Liver (tissue), 9 donors: Measurements from ENCODE around the gene SPTB. TPM values are rescaled to one million over a fixed set of nuclear protein-coding genes. Genes with fewer than 3 reads are reported as not detected.

Experiments used
- DNase-seq: peaks from one replicate; pipeline ENCODE4 v3.0.0-alpha.2; 2017; ENCODE audit warnings: low spot score
- H3K27ac ChIP-seq, 2 donors: one replicate each; pipeline ENCODE4 v1.7.0; 2013; ENCODE audit warnings: inconsistent platforms in 2 of 2, low read length in 2 of 2, control low read depth in 1 of 2, low read depth in 1 of 2, mild to moderate bottlenecking in 1 of 2
- H3K27me3 ChIP-seq, 4 donors: one replicate each; pipeline versions ENCODE4 v1.6.1 to v1.7.0; 2013; ENCODE audit warnings: low read length in 3 of 4, inconsistent platforms in 1 of 4, mild to moderate bottlenecking in 1 of 4, moderate library complexity in 1 of 4; ENCODE audit not compliant: control insufficient read depth in 4 of 4, insufficient read depth in 4 of 4
- H3K36me3 ChIP-seq, 4 donors: one replicate each; pipeline versions ENCODE4 v1.6.1 to v1.7.0; 2013; ENCODE audit warnings: low read length in 3 of 4, mild to moderate bottlenecking in 3 of 4, low read depth in 1 of 4, moderate library complexity in 1 of 4; ENCODE audit not compliant: control insufficient read depth in 4 of 4, insufficient read depth in 3 of 4
- H3K4me1 ChIP-seq, 4 donors: one replicate each; pipeline versions ENCODE4 v1.6.1 to v1.7.0; 2013; ENCODE audit warnings: low read length in 3 of 4, mild to moderate bottlenecking in 3 of 4, moderate library complexity in 1 of 4; ENCODE audit not compliant: control insufficient read depth in 4 of 4, insufficient read depth in 4 of 4
- H3K4me3 ChIP-seq, 3 donors: one replicate each; pipeline versions ENCODE4 v1.6.1 to v1.7.0; 2013; ENCODE audit warnings: low read length in 3 of 3, control low read depth in 1 of 3, low read depth in 1 of 3, mild to moderate bottlenecking in 1 of 3
- H3K9ac ChIP-seq, 2 donors: one replicate each; pipeline ENCODE4 v1.7.0; 2013; ENCODE audit warnings: low read length in 2 of 2, mild to moderate bottlenecking in 2 of 2, moderate library complexity in 2 of 2, control low read depth in 1 of 2, low read depth in 1 of 2
- H3K9me3 ChIP-seq, 4 donors: one replicate each; pipeline versions ENCODE4 v1.6.1 to v1.7.0; 2013; ENCODE audit warnings: low read length in 3 of 4; ENCODE audit not compliant: control insufficient read depth in 4 of 4
- GABPA ChIP-seq, 2 donors: IDR thresholded peaks in 1 of 2; conservative IDR thresholded peaks in 1 of 2; 2 replicates each; pipeline ENCODE4 v1.6.1; 2016; ENCODE audit warnings: antibody characterized with exemption in 2 of 2, mild to moderate bottlenecking in 1 of 2, moderate library complexity in 1 of 2
- HNF4G ChIP-seq: IDR thresholded peaks from 2 replicates; pipeline ENCODE4 v1.6.1; 2016; ENCODE audit warnings: antibody characterized with exemption
- NR2F2 ChIP-seq: IDR thresholded peaks from 2 replicates; pipeline ENCODE4 v1.6.1; 2016; ENCODE audit warnings: antibody characterized with exemption
- RAD21 ChIP-seq, 2 donors: IDR thresholded peaks; 2 replicates each; pipeline ENCODE4 v1.6.1; 2016; ENCODE audit warnings: antibody characterized with exemption in 2 of 2, mild to moderate bottlenecking in 2 of 2
- SP1 ChIP-seq: IDR thresholded peaks from 2 replicates; pipeline ENCODE4 v1.6.1; 2018; ENCODE audit warnings: antibody characterized with exemption, mild to moderate bottlenecking
- TAF1 ChIP-seq: conservative IDR thresholded peaks from 2 replicates; pipeline ENCODE4 v1.6.1; 2016; ENCODE audit warnings: antibody characterized with exemption, mild to moderate bottlenecking
- YY1 ChIP-seq: IDR thresholded peaks from 2 replicates; pipeline ENCODE4 v1.6.1; 2016; ENCODE audit warnings: antibody characterized with exemption, mild to moderate bottlenecking
- WGBS: extraction: QIAGEN DNeasy Blood & Tissue Kit; methylation state at CpG from one replicate; pipeline ENCODE4 v1.1.7; 2013; 5-methylcytosine and 5-hydroxymethylcytosine counted together
- polyA plus RNA-seq, 2 donors: library from polyadenylated mRNA; stranded (reverse) in 1 of 2; unstranded in 1 of 2; fragments of 200-250 nt in 1 of 2; fragments of >200 nt in 1 of 2; fragmentation: Nextera tagmentation in 1 of 2; extraction: Ambion mirVana in 1 of 2; gene quantifications; one replicate each; pipeline versions ENCODE4 v1.2.1 to v1.2.3, GENCODE V29; 2013 to 2015
- total RNA-seq, 2 donors: library from RNA; depleted of rRNA; stranded (reverse); fragments of >200 nt; gene quantifications; one replicate each; pipeline ENCODE4 v1.2.3, GENCODE V29; 2014
- TF ChIP-seq, protein P1 (sequence below): fragments of 150-350 bp; IDR thresholded peaks from 2 replicates; pipeline ENCODE4 v1.5.1; 2017; ENCODE audit warnings: improper control_type of control experiment, low read depth, low read length; ENCODE audit not compliant: missing input control
- TF ChIP-seq, protein P2 (sequence below): IDR thresholded peaks from 2 replicates; pipeline ENCODE4 v1.6.1; 2016; ENCODE audit warnings: antibody characterized with exemption
- TF ChIP-seq, protein P3 (sequence below): IDR thresholded peaks from 2 replicates; pipeline ENCODE4 v1.6.1; 2016; ENCODE audit warnings: antibody characterized with exemption, mild to moderate bottlenecking
- donor health status: healthy.
- donor health status: healthy.
- donor health status: healthy.
- donor health status: healthy.
- donor health status: healthy.

Gene SPTB
- total and polyA plus RNA-seq, 4 donors, result 0.12 to 332 (median 0.26) TPM

DNA sequence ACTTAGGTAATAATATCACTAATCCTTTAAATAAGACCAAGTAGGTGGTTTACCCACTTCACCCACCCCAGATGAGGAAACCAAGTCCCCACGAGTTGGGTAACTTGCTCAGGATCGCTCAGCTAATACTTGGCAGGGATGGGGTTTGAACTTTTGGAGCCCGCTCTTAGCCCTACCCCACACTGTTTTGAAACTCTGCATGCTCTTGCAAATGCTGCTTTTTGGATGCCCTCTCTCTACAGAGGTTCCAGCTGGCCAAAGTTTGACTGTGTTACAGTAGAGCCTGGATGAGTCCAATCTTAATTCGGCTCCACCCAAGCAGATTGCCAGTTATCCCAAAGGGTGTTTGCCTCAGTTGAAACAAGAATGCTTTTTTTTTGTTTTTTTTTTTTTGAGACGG, 168.7 kb downstream of the SPTB start (continued):
- TF ChIP-seq, protein P1, sequence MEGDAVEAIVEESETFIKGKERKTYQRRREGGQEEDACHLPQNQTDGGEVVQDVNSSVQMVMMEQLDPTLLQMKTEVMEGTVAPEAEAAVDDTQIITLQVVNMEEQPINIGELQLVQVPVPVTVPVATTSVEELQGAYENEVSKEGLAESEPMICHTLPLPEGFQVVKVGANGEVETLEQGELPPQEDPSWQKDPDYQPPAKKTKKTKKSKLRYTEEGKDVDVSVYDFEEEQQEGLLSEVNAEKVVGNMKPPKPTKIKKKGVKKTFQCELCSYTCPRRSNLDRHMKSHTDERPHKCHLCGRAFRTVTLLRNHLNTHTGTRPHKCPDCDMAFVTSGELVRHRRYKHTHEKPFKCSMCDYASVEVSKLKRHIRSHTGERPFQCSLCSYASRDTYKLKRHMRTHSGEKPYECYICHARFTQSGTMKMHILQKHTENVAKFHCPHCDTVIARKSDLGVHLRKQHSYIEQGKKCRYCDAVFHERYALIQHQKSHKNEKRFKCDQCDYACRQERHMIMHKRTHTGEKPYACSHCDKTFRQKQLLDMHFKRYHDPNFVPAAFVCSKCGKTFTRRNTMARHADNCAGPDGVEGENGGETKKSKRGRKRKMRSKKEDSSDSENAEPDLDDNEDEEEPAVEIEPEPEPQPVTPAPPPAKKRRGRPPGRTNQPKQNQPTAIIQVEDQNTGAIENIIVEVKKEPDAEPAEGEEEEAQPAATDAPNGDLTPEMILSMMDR, result no peak
- TF ChIP-seq RAD21 (IDR thresholded peaks at IDR 0.05), result peak; percentile 42 to 55
- TF ChIP-seq YY1, result peak; percentile 74
- no peak for TF ChIP-seq TAF1
- TF ChIP-seq, protein P2, sequence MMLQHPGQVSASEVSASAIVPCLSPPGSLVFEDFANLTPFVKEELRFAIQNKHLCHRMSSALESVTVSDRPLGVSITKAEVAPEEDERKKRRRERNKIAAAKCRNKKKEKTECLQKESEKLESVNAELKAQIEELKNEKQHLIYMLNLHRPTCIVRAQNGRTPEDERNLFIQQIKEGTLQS, result no peak
- TF ChIP-seq NR2F2, result no peak
- peak; percentile 71 for TF ChIP-seq HNF4G
- no peak for TF ChIP-seq GABPA (IDR thresholded peaks at IDR 0.05 in 1 of 2, conservative IDR thresholded peaks at IDR 0.05 in 1 of 2)

DNA sequence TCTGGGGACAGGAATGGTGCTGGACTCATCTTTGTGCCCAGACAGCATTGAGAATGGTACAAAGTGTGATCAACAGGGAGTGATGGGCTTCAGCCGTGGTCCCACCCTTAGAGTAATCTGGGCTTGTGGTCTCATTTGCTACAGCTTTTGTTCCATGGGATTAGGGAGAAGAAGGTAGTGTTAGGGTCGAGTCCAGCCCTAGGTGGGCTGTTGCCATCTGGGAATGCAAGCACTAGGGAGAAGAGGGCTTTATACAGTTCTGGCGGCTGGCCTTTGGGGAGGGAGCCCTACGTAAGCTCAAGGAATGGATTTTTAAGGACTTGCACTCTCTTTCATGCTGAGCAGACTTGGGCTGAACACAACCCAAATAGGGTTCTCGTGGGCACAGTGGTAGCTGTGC, 170.6 kb downstream of the SPTB start:
- WGBS, result 89% methylated on average over 5 of the region's 5 CpGs
- Histone ChIP-seq H3K27me3 (no peaks in the 10 kb centered on the region), H3K4me1 (peaks cover 27 to 65% (median 61%) of the 10 kb centered on the region in 4 donors), H3K27ac (peak overlapping the region; percentile 90 to 91), H3K4me3 (no peak overlapping the region), H3K36me3 (no peaks in the 10 kb centered on the region), H3K9ac (no peak overlapping the region), H3K9me3 (peaks cover 0 to 4% (median 0%) of the 10 kb centered on the region in 4 donors)
- DNase-seq, result no peak
- no peak for TF ChIP-seq GABPA (IDR thresholded peaks at IDR 0.05 in 1 of 2, conservative IDR thresholded peaks at IDR 0.05 in 1 of 2)
- TF ChIP-seq, protein P1, result no peak
- TF ChIP-seq HNF4G, result no peak
- TF ChIP-seq, protein P3, sequence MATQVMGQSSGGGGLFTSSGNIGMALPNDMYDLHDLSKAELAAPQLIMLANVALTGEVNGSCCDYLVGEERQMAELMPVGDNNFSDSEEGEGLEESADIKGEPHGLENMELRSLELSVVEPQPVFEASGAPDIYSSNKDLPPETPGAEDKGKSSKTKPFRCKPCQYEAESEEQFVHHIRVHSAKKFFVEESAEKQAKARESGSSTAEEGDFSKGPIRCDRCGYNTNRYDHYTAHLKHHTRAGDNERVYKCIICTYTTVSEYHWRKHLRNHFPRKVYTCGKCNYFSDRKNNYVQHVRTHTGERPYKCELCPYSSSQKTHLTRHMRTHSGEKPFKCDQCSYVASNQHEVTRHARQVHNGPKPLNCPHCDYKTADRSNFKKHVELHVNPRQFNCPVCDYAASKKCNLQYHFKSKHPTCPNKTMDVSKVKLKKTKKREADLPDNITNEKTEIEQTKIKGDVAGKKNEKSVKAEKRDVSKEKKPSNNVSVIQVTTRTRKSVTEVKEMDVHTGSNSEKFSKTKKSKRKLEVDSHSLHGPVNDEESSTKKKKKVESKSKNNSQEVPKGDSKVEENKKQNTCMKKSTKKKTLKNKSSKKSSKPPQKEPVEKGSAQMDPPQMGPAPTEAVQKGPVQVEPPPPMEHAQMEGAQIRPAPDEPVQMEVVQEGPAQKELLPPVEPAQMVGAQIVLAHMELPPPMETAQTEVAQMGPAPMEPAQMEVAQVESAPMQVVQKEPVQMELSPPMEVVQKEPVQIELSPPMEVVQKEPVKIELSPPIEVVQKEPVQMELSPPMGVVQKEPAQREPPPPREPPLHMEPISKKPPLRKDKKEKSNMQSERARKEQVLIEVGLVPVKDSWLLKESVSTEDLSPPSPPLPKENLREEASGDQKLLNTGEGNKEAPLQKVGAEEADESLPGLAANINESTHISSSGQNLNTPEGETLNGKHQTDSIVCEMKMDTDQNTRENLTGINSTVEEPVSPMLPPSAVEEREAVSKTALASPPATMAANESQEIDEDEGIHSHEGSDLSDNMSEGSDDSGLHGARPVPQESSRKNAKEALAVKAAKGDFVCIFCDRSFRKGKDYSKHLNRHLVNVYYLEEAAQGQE, result no peak
- TF ChIP-seq NR2F2, result no peak
- no peak for TF ChIP-seq SP1
- TF ChIP-seq RAD21 (IDR thresholded peaks at IDR 0.05), result no peak
